Neuron (in vitro differentiated cells): Measurements from ENCODE around the gene SPATA31E1.
"Not testable (repeated sequence)": the region's sequence is repeated elsewhere in the genome, so short reads cannot be mapped to it uniquely, and the experiment has no call there.

Experiments used
- H2AFZ ChIP-seq: one replicate; pipeline ENCODE4 v1.6.1; 2013; ENCODE audit warnings: low read depth, mild to moderate bottlenecking, inconsistent platforms, low read length, moderate library complexity
- H3K27me3 ChIP-seq: one replicate; pipeline ENCODE4 v1.6.1; 2013; ENCODE audit warnings: low read length; ENCODE audit not compliant: insufficient read depth
- H3K36me3 ChIP-seq: one replicate; pipeline ENCODE4 v1.6.1; 2013; ENCODE audit warnings: low read length; ENCODE audit not compliant: insufficient read depth
- H3K4me1 ChIP-seq: one replicate; pipeline ENCODE4 v1.6.1; 2013; ENCODE audit warnings: low read length; ENCODE audit not compliant: insufficient read depth
- H3K4me3 ChIP-seq: 2 replicates; pipeline ENCODE4 v1.5.1; 2013; ENCODE audit warnings: mild to moderate bottlenecking, low read length, moderate library complexity
- H3K9me3 ChIP-seq: one replicate; pipeline ENCODE4 v1.6.1; 2013; ENCODE audit warnings: low read length

The SPATA31E1 gene

DNA sequence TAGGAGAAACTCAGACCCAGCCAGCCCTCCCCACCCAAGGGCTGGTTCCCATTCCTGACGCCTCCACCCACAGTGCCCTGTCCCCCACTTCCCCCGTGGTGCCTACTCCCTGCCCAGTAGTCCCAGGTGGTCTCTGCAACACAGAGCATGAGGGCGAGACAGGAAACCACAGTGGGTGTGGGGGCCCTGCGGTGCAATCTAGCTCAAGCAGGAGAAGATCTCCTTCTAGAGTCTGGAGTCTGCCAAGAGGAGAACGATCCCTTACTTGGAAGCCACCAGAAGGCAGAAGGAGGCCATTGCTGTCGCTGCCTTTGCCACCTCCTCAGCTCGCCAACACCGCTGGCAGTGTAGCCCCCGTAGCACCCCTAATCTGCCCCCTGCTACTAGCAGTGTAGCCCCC, 55.2 kb downstream of the SPATA31E1 start:
- not testable (repeated sequence) for H3K27me3 ChIP-seq, H3K4me1 ChIP-seq, H3K4me3 ChIP-seq, H2AFZ ChIP-seq, H3K9me3 ChIP-seq, H3K36me3 ChIP-seq

DNA sequence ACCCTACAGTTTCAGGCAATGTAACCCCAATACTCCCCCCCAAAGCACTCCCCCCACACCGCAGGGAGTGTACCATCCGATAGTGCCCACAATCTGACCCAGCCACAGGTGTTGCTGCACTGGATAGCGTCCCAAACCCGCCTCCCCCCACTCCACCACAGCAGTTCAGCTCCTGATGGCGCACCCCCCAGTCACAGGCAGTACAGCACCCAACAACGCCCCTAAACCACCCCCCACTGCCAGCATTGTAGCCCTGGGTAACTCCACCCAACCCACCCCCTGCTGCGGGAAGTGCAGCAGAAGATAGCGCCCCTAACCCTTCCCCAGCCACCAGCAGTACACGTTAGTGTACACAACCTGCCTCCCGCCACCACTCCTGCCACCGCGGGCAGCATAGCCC, 55.7 kb downstream of the SPATA31E1 start:
- H3K4me3 ChIP-seq, H3K36me3 ChIP-seq, H3K27me3 ChIP-seq, H2AFZ ChIP-seq, H3K4me1 ChIP-seq, H3K9me3 ChIP-seq: not testable (repeated sequence)
